ENCODE results near the gene ZFP36L2. TPM values are rescaled to one million over a fixed set of nuclear protein-coding genes. Genes with fewer than 3 reads are reported as not detected.

ZFP36L2 gene
- total and polyA plus RNA-seq, 9 of the 15 experiments (the other 6 are each of a cell fraction or from before 2014, with no cell fraction given) = 4.1 to 60.6 (median 20.3) TPM

GRCh38 chr2:43219383-43220228, 6.8 kb downstream of the ZFP36L2 start (continued):
- peak; percentile 8; the same call in 1 of the 2 replicates for TF ChIP-seq ZNF740 (CRISPR knock-in tag; IDR thresholded peaks at IDR 0.05)
- no peak for TF ChIP-seq ZNF740 (tag; IDR thresholded peaks at IDR 0.05)
- no peak for TF ChIP-seq HNRNPH1 (optimal IDR thresholded peaks at IDR 0.05; ENCODE audit: low read depth, low read length)
- TF ChIP-seq ZBTB7A (IDR thresholded peaks at IDR 0.05; ENCODE audit: borderline replicate concordance, control insufficient read depth, low read depth, low read length) = no peak
- TF ChIP-seq IRF1 (CRISPR knock-in tag; IDR thresholded peaks at IDR 0.05; ENCODE audit: borderline replicate concordance) = peak; percentile 65; the same call in 1 of the 2 replicates
- TF ChIP-seq CHD1 (IDR thresholded peaks at IDR 0.05; ENCODE audit: low read length) = no peak
- peak in 1 of 2 experiments; percentile 19; a peak in 3 of 4 replicates for TF ChIP-seq FOXK2 (conservative IDR thresholded peaks at IDR 0.05 in 1 of 2, IDR thresholded peaks at IDR 0.05 in 1 of 2; ENCODE audit: low read depth in 2 of 2)
- peak; percentile 81; the same call in 1 of the 2 replicates for TF ChIP-seq ZNF511 (CRISPR knock-in tag; IDR thresholded peaks at IDR 0.05)
- TF ChIP-seq IFI16 (CRISPR knock-in tag; IDR thresholded peaks at IDR 0.05) = no peak
- peak; percentile 16; the same call in 1 of the 2 replicates for TF ChIP-seq BCOR (IDR thresholded peaks at IDR 0.05)
- peak; percentile 23; the same call in 1 of the 2 replicates for TF ChIP-seq RB1 (IDR thresholded peaks at IDR 0.05; ENCODE audit: low read depth)
- TF ChIP-seq BRF1 (IDR thresholded peaks at IDR 0.05; ENCODE audit: borderline replicate concordance, extremely low read depth, insufficient read length) = no peak
- TF ChIP-seq RAD21 (CRISPR knock-in tag; conservative IDR thresholded peaks at IDR 0.05 in 1 of 2, IDR thresholded peaks at IDR 0.05 in 1 of 2) = peak; percentile 2 to 16; a peak in 2 of 4 replicates
- 0 out of 2 replicates have a peak, but pooled peaks have one; percentile 28 for TF ChIP-seq SMARCC2 (IDR thresholded peaks at IDR 0.05; ENCODE audit: low read depth)
- peak; percentile 59 for TF ChIP-seq BRD4 (IDR thresholded peaks at IDR 0.05)

All from K562 (cell line).